HEK293T (cell line): ENCODE measurements around the gene COA5.

Source experiments
- ARNT ChIP-seq: fragments of 450-650 bp; IDR thresholded peaks from 2 replicates; pipeline ENCODE4 v1.6.1; 2017; ENCODE audit warnings: mild to moderate bottlenecking
- ELF4 ChIP-seq: fragments of 450-650 bp; IDR thresholded peaks from 2 replicates; pipeline ENCODE4 v1.6.1; 2017; ENCODE audit warnings: antibody characterized with exemption
- FOXK2 ChIP-seq: fragments of 450-650 bp; IDR thresholded peaks from 2 replicates; pipeline ENCODE4 v1.6.1; 2016; ENCODE audit warnings: mild to moderate bottlenecking
- FOXM1 ChIP-seq: fragments of 450-650 bp; IDR thresholded peaks from 2 replicates; pipeline ENCODE4 v1.6.1; 2017; ENCODE audit warnings: mild to moderate bottlenecking, borderline replicate concordance
- L3MBTL2 ChIP-seq: fragments of 450-650 bp; conservative IDR thresholded peaks from 2 replicates; pipeline ENCODE4 v1.6.1; 2016; ENCODE audit warnings: mild to moderate bottlenecking
- LEF1 ChIP-seq: fragments of 450-650 bp; IDR thresholded peaks from 2 replicates; pipeline ENCODE4 v1.6.1; 2017; ENCODE audit warnings: mild to moderate bottlenecking, borderline replicate concordance
- PKNOX1 ChIP-seq: fragments of 450-650 bp; IDR thresholded peaks from 2 replicates; pipeline ENCODE4 v1.6.1; 2016
- SP1 ChIP-seq: fragments of 450-650 bp; IDR thresholded peaks from 2 replicates; pipeline ENCODE4 v1.6.1; 2017
- TARDBP ChIP-seq: fragments of 450-650 bp; IDR thresholded peaks from 2 replicates; pipeline ENCODE4 v1.6.1; 2016
- ZNF384 ChIP-seq: fragments of 450-650 bp; IDR thresholded peaks from 2 replicates; pipeline ENCODE4 v1.6.1; 2016

GRCh38 chr2:98559581-98559980, 48.7 kb downstream of the COA5 start:
- TF ChIP-seq PKNOX1 (no peak), FOXK2 (no peak), ELF4 (no peak), L3MBTL2 (no peak), FOXM1 (no peak), TARDBP (no peak), LEF1 (no peak), ZNF384 (no peak), SP1 (no peak), ARNT (no peak)
